H4 (cell line): ENCODE data around the gene SVIL. TPM values are rescaled to one million over a fixed set of nuclear protein-coding genes. Genes with fewer than 3 reads are reported as not detected.

ENCODE experiments used
- DNase-seq: peaks from one replicate; pipeline ENCODE4 v3.0.0-alpha.2; 2015; ENCODE audit warnings: low spot score
- total RNA-seq: library from RNA; depleted of rRNA; stranded (reverse); fragments of >200 nt; shearing (Covaris generic); gene quantifications from 2 replicates; pipeline ENCODE4 v1.2.3, GENCODE V29; 2014; rRNA removed

SVIL gene
- 4.7 and 125 TPM in 2 replicates for total RNA-seq

- DNase-seq: peak; percentile 33
Observed at GRCh38 chr10:29634764-29635625, at the start of gene SVIL. TSS of gene SVIL (minus strand) at chr10:29634971. CDS start at chr10:29555058, 79,913 bp downstream.

DNA sequence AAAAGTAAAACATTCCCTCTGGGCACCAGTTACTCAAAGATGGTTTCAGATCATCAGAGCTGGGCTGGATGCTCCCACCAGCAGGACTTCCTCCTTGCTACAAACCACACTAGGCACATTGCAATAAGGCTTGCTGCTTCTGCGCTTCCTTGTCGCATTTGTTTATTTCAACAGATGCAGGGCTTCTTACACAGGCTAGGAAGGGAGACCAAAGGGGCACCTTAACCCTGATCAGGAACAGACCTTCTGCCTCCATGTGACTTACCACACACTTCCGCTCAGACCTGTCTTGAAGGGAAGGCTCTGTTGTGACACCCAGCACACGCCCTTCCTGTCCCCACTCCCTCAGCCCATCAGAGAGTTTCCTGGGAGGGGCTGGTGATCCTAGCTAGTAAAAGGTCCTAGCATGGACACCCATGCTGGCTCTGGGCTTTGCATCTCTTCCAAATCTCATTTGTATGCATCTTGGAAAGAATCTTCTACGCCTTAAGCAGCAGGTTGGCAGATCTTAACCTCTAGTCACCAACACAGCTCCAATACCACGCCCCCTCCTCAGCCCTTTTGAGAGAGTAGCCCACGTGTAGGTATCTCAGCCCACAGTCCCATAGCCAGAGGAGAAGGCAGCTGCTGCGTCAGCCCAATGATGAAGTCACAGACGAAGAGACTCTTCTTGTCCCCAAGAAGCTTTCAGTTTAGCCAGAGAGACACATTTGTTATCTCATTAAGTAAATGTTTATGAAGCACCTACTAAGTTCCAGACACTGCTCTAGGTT lies 47.1 kb upstream of the SVIL start:
- DNase-seq: no peak

DNA sequence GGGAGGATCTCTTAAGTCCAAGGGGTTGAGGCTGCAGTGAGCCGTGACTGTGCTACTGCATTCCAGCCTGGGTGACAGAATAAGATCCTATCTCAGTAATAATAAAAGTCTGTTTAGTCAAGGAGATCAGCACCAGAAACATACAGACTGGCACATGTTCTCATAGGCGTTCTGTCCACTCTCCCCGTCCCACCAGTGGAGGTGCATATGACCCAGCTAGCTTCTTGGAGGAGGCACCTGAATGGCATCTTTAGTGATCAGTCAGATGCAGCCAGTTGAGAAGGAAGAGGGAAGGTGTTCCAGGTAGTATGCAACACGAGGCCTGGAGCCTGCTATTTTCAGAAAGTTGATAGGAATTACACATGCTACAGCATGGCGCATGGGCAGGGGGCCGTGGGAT lies 45.3 kb upstream of the SVIL start:
- no peak for DNase-seq

- DNase-seq: no peak
Observed at GRCh38 chr10:29676732-29677131, 42.0 kb upstream of the SVIL start.

GRCh38 chr10:29675984-29676383 lies 41.2 kb upstream of the SVIL start:
- DNase-seq: no peak

DNA sequence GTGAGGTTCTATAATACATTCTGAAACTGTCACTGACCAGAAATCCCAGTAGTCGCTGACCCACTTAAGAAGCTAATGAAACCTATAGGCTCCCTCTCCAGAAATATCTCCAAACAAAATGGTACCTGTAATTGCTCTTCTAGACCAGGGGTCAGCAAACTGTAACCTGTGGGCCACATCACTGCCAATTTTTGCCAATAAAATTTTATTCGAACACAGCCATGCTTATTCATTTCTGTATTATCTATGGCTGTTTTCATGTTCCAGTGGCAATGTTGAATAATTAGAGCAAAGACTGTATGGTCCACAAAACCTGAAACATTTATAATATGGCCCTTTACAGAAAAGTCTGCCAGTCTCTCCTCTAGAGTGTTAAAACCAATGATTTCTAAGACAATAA lies 37.2 kb upstream of the SVIL start:
- DNase-seq: no peak

DNA sequence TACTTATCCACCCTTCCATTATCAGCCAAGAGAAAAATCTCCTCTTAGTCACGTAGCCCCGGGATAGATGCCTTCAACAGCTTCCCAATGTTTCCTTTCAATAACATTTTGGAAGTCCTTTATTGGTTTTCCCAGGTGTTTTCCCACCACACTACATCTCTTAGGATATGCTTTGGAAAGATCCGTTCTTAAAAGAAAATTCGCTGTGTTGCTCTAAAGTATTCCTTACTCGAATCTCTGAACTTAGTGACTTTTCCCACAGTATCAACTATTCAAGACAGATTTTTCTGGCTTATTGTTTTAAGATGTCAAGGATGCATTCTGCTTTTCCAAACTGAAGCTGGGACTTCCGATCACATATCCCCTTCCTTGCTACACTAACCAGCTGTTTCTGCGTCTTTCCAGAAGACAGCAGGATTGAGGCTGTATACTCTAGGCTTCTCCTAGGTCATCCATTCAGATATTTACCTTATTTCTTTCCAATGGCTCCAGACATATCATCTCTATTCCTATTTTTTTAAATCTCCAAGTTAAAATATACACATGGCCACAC lies 36.5 kb upstream of the SVIL start:
- DNase-seq: no peak

GRCh38 chr10:29670761-29671160 lies 36.0 kb upstream of the SVIL start:
- no peak for DNase-seq

DNA sequence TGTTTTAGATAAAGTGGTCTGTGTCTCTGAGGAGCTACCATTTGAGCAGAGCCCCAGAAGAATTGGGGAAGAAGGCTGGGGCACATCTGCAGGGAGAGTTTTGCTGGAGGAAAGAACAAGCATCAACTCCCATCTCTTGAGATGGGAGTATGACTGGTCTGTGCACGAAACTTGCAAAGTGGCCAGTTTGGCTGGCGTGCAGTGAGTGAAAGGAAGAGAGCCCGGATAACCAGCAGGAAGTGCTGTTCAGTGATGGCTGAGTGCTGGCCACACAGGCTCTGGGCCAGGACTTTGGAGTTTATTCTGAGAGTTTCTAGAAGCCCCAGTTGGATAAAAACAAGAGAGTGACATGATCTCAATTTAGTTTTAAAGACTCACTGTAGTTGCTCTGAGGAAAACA lies 34.4 kb upstream of the SVIL start:
- no peak for DNase-seq

DNA sequence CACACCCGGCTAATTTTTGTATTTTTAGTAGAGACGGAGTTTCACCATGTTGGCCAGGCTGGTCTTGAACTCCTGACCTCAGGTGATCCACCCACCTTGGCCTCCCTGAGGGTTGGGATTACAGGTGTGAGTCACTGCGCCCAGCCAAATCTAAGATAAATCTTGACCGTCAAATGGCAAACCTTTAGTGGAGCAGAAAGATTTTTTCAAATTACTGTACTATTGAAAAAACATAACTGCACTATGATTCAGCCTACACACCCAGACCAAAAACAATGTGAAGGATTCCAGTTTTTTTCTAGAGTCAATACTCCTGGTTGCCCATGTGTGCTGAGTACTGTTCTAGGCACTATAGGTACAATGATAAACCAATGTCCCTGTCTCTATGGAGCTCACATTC lies 33.9 kb upstream of the SVIL start:
- DNase-seq: no peak

DNA sequence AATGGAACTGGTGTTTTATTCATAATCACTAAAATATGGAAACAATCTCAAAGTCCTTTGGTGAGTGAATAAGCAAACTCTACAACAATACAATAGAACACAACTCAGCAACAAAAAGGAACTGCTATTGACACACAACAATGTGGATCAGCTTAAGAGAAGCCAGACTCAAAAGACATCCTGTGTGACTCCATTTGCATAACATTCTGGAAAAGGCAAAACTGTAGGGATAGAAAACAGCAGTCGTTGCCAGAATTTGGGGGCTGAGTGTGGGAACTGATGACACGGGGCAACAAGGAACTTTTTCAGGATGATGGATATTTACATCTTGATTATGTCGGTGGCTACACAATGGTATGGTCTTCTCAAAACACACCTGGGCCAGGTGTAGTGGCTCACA lies 32.4 kb upstream of the SVIL start:
- no peak for DNase-seq

- DNase-seq: no peak
Observed at GRCh38 chr10:29666201-29666600, 31.4 kb upstream of the SVIL start.

- DNase-seq: no peak
Observed at GRCh38 chr10:29663718-29664117, 28.9 kb upstream of the SVIL start.

DNA sequence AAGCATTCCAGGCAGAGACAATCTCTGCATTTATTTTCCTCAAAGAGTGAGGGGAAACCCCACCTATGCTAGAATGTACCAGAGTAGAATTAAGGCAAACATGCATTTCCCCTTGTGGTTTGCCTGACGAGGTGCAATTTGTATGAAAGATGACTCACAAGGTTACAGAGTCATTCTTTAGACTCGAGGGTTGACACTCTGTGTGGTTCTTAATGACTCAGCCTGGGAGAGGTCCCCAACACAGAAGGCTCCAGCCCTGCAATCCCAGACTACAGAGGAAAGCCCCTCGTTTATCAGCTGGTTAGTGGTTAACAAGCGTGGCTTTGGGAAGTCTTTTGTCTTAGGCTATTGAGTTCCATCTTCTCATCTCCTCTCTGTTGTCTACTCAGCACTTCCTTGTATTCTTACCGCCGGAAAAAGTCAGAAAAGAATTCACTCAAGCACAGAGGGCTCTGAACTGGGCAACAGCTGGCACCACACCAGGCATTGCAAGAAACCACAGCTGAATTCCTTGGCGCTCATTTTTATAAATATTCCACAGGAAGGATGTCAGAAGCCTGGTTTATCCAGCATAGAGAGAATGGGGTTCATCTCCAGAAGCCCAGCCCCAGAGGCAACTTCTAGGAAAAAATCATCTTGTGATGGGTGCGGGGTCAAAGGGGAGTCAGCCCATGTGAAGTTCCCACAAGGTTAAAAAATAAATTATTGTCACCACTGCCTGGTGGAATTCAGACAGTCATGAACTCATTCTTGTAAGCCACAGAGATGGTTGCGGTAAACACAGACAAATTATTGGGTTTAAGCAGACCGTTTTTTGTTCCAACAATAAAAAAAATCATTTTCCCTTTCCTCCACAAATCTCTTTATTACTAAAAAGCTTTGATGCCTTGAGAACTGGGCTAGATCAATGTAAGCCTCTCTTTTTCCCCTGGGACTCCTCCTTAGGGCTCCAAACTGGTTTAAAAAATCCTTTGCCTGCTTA lies 24.5 kb upstream of the SVIL start:
- peak; percentile 96 for DNase-seq

GRCh38 chr10:29657719-29658274 lies 23.0 kb upstream of the SVIL start:
- DNase-seq: no peak

DNA sequence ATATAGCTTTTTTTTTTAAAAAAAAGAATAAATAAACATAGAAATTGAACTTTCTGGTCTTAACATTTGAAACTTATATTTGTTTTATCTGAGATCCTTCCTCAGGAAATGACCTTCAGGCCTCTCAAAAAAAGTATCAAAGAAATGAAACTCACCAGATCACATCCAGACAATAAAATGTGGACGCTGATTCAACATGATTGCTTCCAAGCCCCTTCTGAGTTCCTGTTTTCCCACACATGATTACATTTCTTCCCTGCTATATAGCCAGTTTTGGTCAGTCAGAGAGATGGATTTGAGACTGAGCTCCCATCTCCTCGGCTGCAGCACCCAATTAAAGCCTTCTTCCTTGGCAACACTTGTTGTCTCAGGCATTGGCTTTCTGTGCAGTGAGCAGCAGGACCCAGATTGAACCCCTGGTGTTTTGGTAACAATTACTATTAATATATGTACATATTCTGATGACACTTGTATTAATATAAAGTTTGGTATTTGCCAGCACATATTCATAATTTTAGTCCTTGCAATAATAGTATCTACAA lies 21.8 kb upstream of the SVIL start:
- DNase-seq: no peak

DNA sequence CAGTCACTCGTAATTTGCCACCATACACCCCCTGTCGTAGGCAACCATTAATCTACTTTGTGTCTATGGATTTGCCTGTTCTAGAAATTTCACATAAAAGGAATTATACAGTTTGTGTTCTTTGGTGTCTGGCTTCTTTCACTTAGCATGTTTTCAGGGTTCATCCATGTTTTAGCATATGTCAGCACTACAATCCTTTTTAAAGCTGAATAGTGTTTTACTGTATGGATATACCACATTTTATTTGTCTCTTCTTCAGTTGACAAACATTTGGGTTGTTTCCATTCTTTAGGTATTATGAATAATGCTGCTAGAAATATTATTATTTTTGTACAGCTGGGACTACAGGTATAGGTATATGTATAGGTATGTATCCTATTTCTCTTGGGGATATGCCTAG lies 17.4 kb upstream of the SVIL start:
- DNase-seq: no peak

DNA sequence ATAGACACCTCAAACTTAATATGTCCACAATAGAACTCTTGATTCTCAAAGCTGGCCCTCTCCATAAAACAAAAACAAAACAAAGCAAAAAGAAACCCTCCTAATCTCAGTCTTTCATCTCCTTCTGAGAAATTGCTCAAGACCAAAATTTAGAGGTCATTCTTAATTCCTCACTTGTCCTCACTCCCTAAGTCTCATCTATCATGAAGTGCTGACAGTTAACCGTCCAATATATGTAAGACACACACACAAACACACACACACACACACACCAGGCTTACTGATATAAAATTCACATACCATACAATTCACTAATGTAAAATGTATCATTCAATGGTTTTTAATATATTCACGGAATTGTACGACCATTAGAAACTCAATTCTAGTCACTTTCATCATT lies 17.0 kb upstream of the SVIL start:
- DNase-seq: no peak

DNA sequence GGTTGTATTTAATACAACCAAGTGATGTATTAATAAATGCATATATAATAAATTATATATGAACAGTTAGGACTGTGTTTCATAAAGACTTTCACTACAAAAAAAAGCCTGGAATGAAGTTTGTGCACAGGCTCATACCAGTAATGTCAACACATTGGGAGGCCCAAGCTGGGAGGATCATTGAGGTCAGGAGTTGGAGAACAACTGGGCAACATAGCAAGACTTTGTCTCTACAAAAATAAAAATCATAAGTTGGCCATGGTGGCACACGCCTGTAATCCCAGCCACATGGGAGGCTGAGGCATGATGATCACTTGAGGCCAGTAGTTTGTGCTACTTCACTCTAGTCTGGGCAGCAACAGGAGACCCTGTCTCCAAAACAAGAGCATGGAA lies 15.8 kb upstream of the SVIL start:
- no peak for DNase-seq

DNA sequence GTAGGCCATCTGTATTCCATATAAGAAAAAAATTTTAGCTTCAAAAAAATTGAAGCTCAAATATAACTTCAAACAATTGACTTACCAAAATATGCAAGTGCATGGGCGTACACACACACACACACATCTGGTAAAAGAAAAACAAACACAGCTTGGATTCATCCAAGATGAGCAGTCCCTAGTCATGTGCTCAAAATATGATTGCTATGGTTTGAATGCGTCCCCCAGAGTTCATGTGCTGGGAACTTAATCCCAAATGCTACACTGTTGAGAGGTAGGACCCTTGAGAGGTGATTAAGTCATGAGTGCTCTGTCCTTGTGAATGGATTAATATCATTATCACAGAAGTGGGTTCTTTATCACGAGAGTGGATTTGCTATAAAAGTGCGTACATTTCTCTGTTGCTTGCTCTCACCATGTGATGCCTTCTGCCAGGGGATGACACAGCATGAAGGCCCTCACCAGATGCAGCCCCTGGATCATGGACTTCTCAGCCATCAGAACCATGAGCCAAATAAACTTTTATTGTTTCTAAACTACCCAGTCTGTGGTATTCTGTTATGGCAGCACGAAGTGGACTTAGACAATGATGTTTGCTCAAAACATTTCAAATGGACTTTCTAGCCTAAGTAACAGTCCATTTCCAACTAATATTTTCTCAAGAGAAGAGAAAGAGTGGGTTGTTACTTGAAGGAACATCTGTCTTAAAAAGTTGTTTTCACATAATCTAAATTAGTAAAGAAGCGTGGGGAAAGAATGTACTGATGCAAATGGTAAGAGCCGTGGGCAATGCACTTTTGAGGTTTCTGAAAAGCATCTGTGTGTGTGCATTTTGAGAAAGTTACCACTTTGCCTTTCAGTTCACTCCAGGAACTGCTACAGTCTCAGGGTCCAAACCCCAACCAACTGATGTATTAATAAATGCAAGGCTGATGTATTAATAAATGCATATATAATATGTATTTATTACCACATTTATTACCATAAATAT lies 15.1 kb upstream of the SVIL start:
- no peak for DNase-seq
